ENCODE data around the gene GPRC5A. TPM values are rescaled to one million over a fixed set of nuclear protein-coding genes. Genes with fewer than 3 reads are reported as not detected.

Gene GPRC5A
- total RNA-seq, 1 donor from 2014 or later: 28.7 TPM

- Histone ChIP-seq H3K27me3 (ENCODE audit: control insufficient read depth, insufficient read depth, low read length) (no peaks in the 10 kb centered on the region), H3K4me3 (ENCODE audit: low read depth, low read length) (no peak overlapping the region), H3K36me3 (ENCODE audit: control insufficient read depth, insufficient read depth, low read length) (no peaks in the 10 kb centered on the region)
- no peak for DNase-seq (ENCODE audit: low read depth)
- no peak for TF ChIP-seq CTCF (IDR thresholded peaks at IDR 0.05; ENCODE audit: insufficient read depth, low read length, poor library complexity, severe bottlenecking)
Measured at GRCh38 chr12:12924169-12924568, 32.8 kb downstream of the GPRC5A start.

DNA sequence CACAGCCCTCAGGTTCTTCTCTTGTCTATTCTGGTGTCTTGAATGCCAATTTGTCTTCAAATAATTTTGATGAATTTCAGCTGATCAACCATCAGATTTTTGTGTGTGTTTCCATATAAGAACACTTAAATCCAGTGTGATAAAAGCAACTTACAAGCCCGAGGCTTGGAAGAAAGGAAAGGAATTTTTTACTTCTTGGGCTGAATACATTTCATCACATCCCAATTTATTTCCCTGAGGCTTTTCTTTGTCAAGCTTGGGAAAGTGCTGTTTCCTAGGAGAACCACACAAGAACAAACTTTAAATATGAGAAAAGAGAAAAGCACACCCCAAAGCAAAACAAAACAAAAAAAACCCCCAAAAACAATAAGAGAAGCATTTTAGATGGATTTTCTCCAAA, 34.0 kb downstream of the GPRC5A start:
- no peak for DNase-seq (ENCODE audit: low read depth)
- no peaks in the 10 kb centered on the region for H3K27me3 ChIP-seq (ENCODE audit: control insufficient read depth, insufficient read depth, low read length)

GRCh38 chr12:12926571-12927071, 35.3 kb downstream of the GPRC5A start:
- no peaks in the 10 kb centered on the region for H3K36me3 ChIP-seq (ENCODE audit: control insufficient read depth, insufficient read depth, low read length)
- H3K27me3 ChIP-seq (ENCODE audit: control insufficient read depth, insufficient read depth, low read length): no peaks in the 10 kb centered on the region
- TF ChIP-seq CTCF (IDR thresholded peaks at IDR 0.05; ENCODE audit: insufficient read depth, low read length, poor library complexity, severe bottlenecking): no peak
- no peak for DNase-seq (ENCODE audit: low read depth)
- no peak overlapping the region for H3K4me3 ChIP-seq (ENCODE audit: low read depth, low read length)

More for the DNA sequence above, 34.0 kb downstream of the GPRC5A start:
- H3K36me3 ChIP-seq (ENCODE audit: control insufficient read depth, insufficient read depth, low read length): no peaks in the 10 kb centered on the region
- no peak overlapping the region for H3K4me3 ChIP-seq (ENCODE audit: low read depth, low read length)
- TF ChIP-seq CTCF (IDR thresholded peaks at IDR 0.05; ENCODE audit: insufficient read depth, low read length, poor library complexity, severe bottlenecking): no peak

DNA sequence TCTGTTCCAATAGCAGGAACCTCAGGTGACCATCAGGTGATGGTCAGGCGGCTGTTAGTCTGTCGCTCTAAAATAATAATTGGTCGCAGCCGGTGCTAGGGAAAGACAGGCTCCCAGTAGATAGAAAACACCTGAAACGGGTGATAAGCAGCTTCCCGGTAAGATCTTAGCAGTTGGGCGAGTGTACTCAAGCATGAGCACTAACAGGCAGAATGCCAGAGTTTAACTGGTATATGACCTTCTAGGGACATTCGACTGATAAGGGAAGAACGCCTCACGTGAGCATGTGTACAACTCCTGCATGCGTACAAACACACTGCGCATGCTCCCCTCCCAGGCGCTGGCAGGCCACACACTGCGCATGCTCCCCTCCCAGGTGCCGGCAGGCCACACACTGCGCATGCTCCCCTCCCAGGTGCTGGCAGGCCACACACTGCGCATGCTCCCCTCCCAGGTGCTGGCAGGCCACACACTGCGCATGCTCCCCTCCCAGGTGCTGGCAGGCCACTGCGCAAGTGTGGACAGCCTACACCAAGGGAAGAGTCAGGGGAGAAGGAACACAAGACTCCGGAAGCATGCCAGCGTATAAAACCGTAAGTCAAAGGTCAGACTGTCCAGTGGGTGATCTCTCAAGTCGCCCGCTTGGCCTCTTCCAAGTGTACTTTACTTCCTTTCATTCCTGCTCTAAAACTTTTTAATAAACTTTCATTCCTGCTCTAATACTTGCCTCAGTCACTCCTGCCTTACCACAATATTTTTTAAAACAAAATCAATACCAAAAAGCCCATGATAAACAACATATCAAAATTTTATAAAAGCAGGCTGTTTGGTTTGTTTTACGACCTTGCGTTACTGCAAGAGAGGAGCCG, 36.1 kb downstream of the GPRC5A start:
- Histone ChIP-seq H3K4me3 (ENCODE audit: low read depth, low read length) (peak overlapping the region; percentile 34), H3K36me3 (ENCODE audit: control insufficient read depth, insufficient read depth, low read length) (no peaks in the 10 kb centered on the region), H3K27me3 (ENCODE audit: control insufficient read depth, insufficient read depth, low read length) (no peaks in the 10 kb centered on the region)
- no peak for DNase-seq (ENCODE audit: low read depth)
- TF ChIP-seq CTCF (IDR thresholded peaks at IDR 0.05; ENCODE audit: insufficient read depth, low read length, poor library complexity, severe bottlenecking): no peak

DNA sequence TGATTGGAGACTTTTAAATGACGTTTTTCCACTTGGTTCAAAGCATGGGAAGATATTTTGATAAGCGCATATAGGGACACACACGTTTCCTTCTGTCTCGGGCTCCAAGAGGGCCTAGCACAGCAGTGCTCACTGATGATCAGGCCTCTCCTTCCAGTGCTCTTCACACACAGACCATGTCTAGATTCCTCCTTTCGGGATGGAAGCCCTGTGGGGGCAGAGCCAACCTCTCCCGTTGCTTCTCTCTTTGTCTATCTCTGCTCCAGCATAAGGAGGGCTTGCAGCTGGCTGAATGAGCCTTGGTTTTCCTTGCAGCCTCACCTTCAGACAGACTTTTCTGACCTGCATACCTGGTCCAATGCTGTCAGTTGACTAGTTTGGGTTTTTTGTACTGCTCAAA, 38.3 kb downstream of the GPRC5A start:
- no peak for DNase-seq (ENCODE audit: low read depth)
- Histone ChIP-seq H3K4me3 (ENCODE audit: low read depth, low read length) (no peak overlapping the region), H3K36me3 (ENCODE audit: control insufficient read depth, insufficient read depth, low read length) (no peaks in the 10 kb centered on the region), H3K27me3 (ENCODE audit: control insufficient read depth, insufficient read depth, low read length) (no peaks in the 10 kb centered on the region)
- TF ChIP-seq CTCF (IDR thresholded peaks at IDR 0.05; ENCODE audit: insufficient read depth, low read length, poor library complexity, severe bottlenecking): no peak
